Activated CD4-positive, CD25-positive, alpha-beta regulatory T cell treated with anti-CD3 and anti-CD28 coated beads, Interleukin-2, amount 50 U/mL, for 16 hours (primary cell): Measurements from ENCODE around the gene ANXA7.
"Not testable (repeated sequence)": the region's sequence is repeated elsewhere in the genome, so short reads cannot be mapped to it uniquely, and the experiment has no call there.

Experiments used
- DNase-seq: peaks from one replicate; pipeline ENCODE4 v3.0.0-alpha.2; 2020; ENCODE audit warnings: low read depth, low spot score

Gene ANXA7

DNA sequence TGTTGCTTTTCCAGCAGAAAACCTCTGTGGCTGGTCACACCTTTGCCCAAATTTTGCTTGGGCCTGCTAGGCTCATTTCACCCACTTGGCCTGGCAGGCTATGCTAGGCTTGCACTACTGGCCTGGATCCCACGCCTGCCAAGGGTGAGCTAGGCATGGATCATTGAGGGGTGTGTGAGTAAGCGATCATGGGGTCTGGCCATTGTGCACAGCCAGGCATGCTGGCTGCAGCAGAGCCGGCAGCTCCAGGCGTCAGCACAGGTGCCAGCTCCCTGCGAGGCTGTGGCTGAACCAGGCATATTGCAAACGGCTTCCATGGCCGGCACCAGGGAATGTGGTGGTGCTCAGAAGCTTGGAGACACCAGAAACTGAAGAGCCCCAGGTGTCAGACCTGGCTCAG, 74.4 kb downstream of the ANXA7 start:
- no peak for DNase-seq

GRCh38 chr10:73338801-73339368, 75.0 kb downstream of the ANXA7 start:
- DNase-seq: no peak

GRCh38 chr10:73333202-73333601, 80.7 kb downstream of the ANXA7 start:
- DNase-seq: no peak

- no peak for DNase-seq
These were observed 81.5 kb downstream of the ANXA7 start for GRCh38 chr10:73332379-73332778.

DNA sequence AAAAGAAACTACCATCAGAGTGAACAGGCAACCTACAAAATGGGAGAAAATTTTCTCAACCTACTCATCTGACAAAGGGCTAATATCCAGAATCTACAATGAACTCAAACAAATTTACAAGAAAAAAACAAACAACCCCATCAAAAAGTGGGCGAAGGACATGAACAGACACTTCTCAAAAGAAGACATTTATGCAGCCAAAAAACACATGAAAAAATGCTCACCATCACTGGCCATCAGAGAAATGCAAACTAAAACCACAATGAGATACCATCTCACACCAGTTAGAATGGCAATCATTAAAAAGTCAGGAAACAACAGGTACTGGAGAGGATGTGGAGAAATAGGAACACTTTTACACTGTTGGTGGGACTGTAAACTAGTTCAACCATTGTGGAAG, 85.3 kb downstream of the ANXA7 start:
- not testable (repeated sequence) for DNase-seq

GRCh38 chr10:73325290-73325689, 88.6 kb downstream of the ANXA7 start:
- not testable (repeated sequence) for DNase-seq
